ENCODE results near the gene TRPC4.

The TRPC4 gene

DNA sequence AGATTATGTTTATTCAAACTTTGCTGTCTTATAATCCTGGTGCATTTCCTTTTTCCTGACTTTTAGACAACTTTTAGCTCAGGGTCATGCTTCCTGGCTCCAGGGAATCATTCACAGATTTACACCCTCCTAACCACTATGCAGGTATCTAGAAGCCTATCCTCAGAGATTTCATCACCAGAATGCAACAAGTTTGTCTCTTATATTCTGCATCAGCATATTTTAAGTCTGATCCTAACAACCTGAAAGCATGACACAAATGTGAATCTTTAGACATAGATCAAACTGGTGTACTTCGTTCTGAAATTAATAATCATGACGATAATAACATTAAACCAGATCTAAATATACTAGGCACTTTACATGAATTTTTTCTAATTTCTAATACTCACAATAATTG is 100.0 kb downstream of the TRPC4 start:
- no peak for DNase-seq (ENCODE audit: low read depth)
- no peak overlapping the region for H3K4me3 ChIP-seq (ENCODE audit: low read depth, low read length)
- TF ChIP-seq MYC (IDR thresholded peaks at IDR 0.05; ENCODE audit: low read depth, low read length) (no peak), POLR2A (IDR thresholded peaks at IDR 0.05; ENCODE audit: extremely low read depth, insufficient read length) (no peak), CTCF (IDR thresholded peaks at IDR 0.05; ENCODE audit: low read depth, low read length) (no peak)
- TF ChIP-seq, protein P1, sequence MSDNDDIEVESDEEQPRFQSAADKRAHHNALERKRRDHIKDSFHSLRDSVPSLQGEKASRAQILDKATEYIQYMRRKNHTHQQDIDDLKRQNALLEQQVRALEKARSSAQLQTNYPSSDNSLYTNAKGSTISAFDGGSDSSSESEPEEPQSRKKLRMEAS (IDR thresholded peaks at IDR 0.05; ENCODE audit: low read depth, low read length) = no peak

GRCh38 chr13:37769078-37769477 is 100.5 kb downstream of the TRPC4 start:
- TF ChIP-seq CTCF (IDR thresholded peaks at IDR 0.05; ENCODE audit: low read depth, low read length) = no peak
- DNase-seq (ENCODE audit: low read depth) = no peak
- no peak overlapping the region for H3K4me3 ChIP-seq (ENCODE audit: low read depth, low read length)

DNA sequence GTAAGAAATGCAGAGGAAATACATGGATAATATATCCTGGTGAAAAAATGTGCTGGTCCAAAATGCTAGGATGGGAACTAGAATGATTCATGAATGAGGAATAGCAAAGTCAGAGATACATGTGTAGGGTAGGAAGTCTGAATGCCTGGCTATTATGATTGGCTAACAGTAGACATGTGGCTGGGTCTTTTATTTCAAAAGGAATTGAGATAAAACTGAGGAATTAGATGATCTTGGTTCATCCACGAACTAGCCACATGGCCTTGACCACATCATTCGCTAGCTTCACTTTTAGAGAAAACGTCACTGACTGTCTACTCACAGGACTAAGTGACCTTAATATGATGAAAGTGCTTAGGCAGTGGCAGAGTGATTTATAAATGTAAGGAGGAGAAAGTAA is 103.1 kb downstream of the TRPC4 start:
- TF ChIP-seq, protein P1 (IDR thresholded peaks at IDR 0.05; ENCODE audit: low read depth, low read length) = no peak
- TF ChIP-seq CTCF (IDR thresholded peaks at IDR 0.05; ENCODE audit: low read depth, low read length) (no peak), MYC (IDR thresholded peaks at IDR 0.05; ENCODE audit: low read depth, low read length) (no peak), POLR2A (IDR thresholded peaks at IDR 0.05; ENCODE audit: extremely low read depth, insufficient read length) (no peak)
- no peak overlapping the region for H3K4me3 ChIP-seq (ENCODE audit: low read depth, low read length)
- DNase-seq (ENCODE audit: low read depth) = no peak

DNA sequence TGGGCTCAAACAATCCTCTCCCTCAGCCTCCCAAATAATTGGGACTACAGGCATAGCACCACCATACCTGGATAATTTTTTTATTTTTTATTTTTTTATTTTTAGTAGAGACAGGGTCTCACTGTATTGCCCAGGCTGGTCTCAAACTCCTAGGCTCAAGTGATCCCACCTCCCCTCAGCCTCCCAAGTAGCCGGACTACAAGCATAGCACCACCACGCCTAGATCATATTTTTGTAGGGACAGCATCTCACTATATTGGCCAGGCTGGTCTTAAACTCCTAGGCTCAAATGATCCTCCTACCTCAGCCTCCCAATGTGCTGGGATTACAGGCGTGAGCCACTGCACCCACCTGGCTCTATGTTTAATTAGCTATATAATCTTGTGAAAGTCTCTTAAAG is 114.2 kb downstream of the TRPC4 start:
- H3K4me3 ChIP-seq (ENCODE audit: low read depth, low read length) = no peak overlapping the region
- no peak for TF ChIP-seq MYC (IDR thresholded peaks at IDR 0.05; ENCODE audit: low read depth, low read length)
- no peak for TF ChIP-seq CTCF (IDR thresholded peaks at IDR 0.05; ENCODE audit: low read depth, low read length)
- TF ChIP-seq, protein P1 (IDR thresholded peaks at IDR 0.05; ENCODE audit: low read depth, low read length) = no peak
- no peak for TF ChIP-seq POLR2A (IDR thresholded peaks at IDR 0.05; ENCODE audit: extremely low read depth, insufficient read length)
- no peak for DNase-seq (ENCODE audit: low read depth)

- DNase-seq (ENCODE audit: low read depth) = no peak
- TF ChIP-seq, protein P1 (IDR thresholded peaks at IDR 0.05; ENCODE audit: low read depth, low read length) = no peak
- TF ChIP-seq POLR2A (IDR thresholded peaks at IDR 0.05; ENCODE audit: extremely low read depth, insufficient read length) = no peak
- TF ChIP-seq MYC (IDR thresholded peaks at IDR 0.05; ENCODE audit: low read depth, low read length) = no peak
- TF ChIP-seq CTCF (IDR thresholded peaks at IDR 0.05; ENCODE audit: low read depth, low read length) = no peak
- no peak overlapping the region for H3K4me3 ChIP-seq (ENCODE audit: low read depth, low read length)
These were observed 115.8 kb downstream of the TRPC4 start for GRCh38 chr13:37753776-37754175.

DNA sequence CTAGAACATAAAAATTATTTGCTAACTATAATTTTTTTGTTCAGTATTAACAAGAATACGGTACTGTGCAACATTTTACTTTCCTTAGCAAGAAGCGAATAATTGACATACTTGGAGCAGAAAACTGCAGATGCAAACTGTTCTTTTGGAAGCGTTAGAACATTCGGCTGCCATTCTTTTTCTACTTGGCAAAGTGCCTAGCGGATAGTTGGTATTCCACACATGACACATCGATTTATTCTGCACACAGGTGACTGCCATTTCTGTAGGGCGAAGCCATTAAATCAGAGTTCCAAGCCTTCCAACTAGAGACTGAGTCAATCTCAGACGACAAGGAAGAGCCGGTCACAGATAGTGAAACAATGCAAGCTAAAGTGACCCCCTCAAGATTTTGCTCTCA is 117.4 kb downstream of the TRPC4 start:
- H3K4me3 ChIP-seq (ENCODE audit: low read depth, low read length) = no peak overlapping the region
- TF ChIP-seq, protein P1 (IDR thresholded peaks at IDR 0.05; ENCODE audit: low read depth, low read length) = no peak
- TF ChIP-seq MYC (IDR thresholded peaks at IDR 0.05; ENCODE audit: low read depth, low read length) (no peak), POLR2A (IDR thresholded peaks at IDR 0.05; ENCODE audit: extremely low read depth, insufficient read length) (no peak), CTCF (IDR thresholded peaks at IDR 0.05; ENCODE audit: low read depth, low read length) (no peak)
- no peak for DNase-seq (ENCODE audit: low read depth)
